GM23338 (cell line): ENCODE data around the gene USP31. TPM values are rescaled to one million over a fixed set of nuclear protein-coding genes. Genes with fewer than 3 reads are reported as not detected.

Experiments used
- ATAC-seq: fragments of 200-7000 bp; cut with Tn5 transposase; 3 replicates; pipeline ENCODE4 v1.9.1; 2020
- DNase-seq: peaks from one replicate; pipeline ENCODE4 v3.0.0-alpha.2; 2015; ENCODE audit warnings: low spot score
- H2AFZ ChIP-seq: fragments of 200-600 bp; sonication (generic); 2 replicates; pipeline ENCODE4 v1.8.0; 2016; ENCODE audit warnings: antibody characterized with exemption, mild to moderate bottlenecking, moderate library complexity
- H3F3A ChIP-seq: fragments of 200-600 bp; sonication (generic); replicated peaks from 2 replicates; pipeline ENCODE4 v1.8.0; 2017; ENCODE audit warnings: antibody characterized with exemption, mixed run types, low read depth
- H3K27ac ChIP-seq: fragments of 200-600 bp; sonication (generic); 2 replicates; pipeline ENCODE4 v1.6.1; 2016; ENCODE audit warnings: low read depth
- H3K27me3 ChIP-seq: fragments of 200-600 bp; sonication (generic); 2 replicates; pipeline ENCODE4 v1.8.0; 2016; ENCODE audit warnings: mild to moderate bottlenecking, mixed run types, moderate library complexity; ENCODE audit not compliant: insufficient read depth
- H3K36me3 ChIP-seq: fragments of 200-600 bp; sonication (generic); 2 replicates; pipeline ENCODE4 v1.8.0; 2016; ENCODE audit warnings: mild to moderate bottlenecking; ENCODE audit not compliant: insufficient read depth
- H3K4me1 ChIP-seq: fragments of 200-600 bp; sonication (generic); 2 replicates; pipeline ENCODE4 v1.8.0; 2016; ENCODE audit warnings: mild to moderate bottlenecking, moderate library complexity; ENCODE audit not compliant: insufficient read depth
- H3K4me2 ChIP-seq: fragments of 200-600 bp; sonication (generic); 2 replicates; pipeline ENCODE4 v1.7.1; 2017; ENCODE audit warnings: mixed run types
- H3K4me3 ChIP-seq: fragments of 200-600 bp; sonication (generic); 2 replicates; pipeline ENCODE4 v1.6.1; 2016; ENCODE audit warnings: mixed run types
- H3K79me2 ChIP-seq: fragments of 200-600 bp; sonication (generic); replicated peaks from 2 replicates; pipeline ENCODE4 v1.8.0; 2017; ENCODE audit warnings: mild to moderate bottlenecking; ENCODE audit not compliant: insufficient read depth
- H3K9me2 ChIP-seq: fragments of 200-600 bp; sonication (generic); 2 replicates; pipeline ENCODE4 v1.8.0; 2017; ENCODE audit not compliant: insufficient read depth
- H4K20me1 ChIP-seq: fragments of 200-600 bp; sonication (generic); replicated peaks from 2 replicates; pipeline ENCODE4 v1.8.0; 2017; ENCODE audit warnings: mild to moderate bottlenecking; ENCODE audit not compliant: insufficient read depth
- H3K27ac Mint-ChIP-seq: 2 replicates; pipeline ENCODE4 v1.8.0; 2020; ENCODE audit warnings: inconsistent platforms, mild to moderate bottlenecking, moderate library complexity, mixed read lengths
- H3K27me3 Mint-ChIP-seq: 3 replicates; pipeline ENCODE4 v1.8.0; 2022; ENCODE audit warnings: low read depth, mild to moderate bottlenecking, moderate library complexity, mixed read lengths, inconsistent platforms; ENCODE audit not compliant: insufficient read depth, poor library complexity
- H3K36me3 Mint-ChIP-seq: 3 replicates; pipeline ENCODE4 v1.8.0; 2021; ENCODE audit warnings: low read depth, mild to moderate bottlenecking, inconsistent platforms, moderate library complexity, mixed read lengths
- H3K4me1 Mint-ChIP-seq: 3 replicates; pipeline ENCODE4 v1.8.0; 2020; ENCODE audit warnings: mild to moderate bottlenecking, inconsistent platforms, mixed read lengths
- H3K4me3 Mint-ChIP-seq: 3 replicates; pipeline ENCODE4 v1.8.0; 2021; ENCODE audit warnings: moderate library complexity, mild to moderate bottlenecking, inconsistent platforms, mixed read lengths
- H3K9me3 Mint-ChIP-seq: 3 replicates; pipeline ENCODE4 v1.8.0; 2020; ENCODE audit warnings: moderate library complexity, mild to moderate bottlenecking, inconsistent platforms, mixed read lengths
- CREB1 ChIP-seq: fragments of 250-450 bp; sonication (Bioruptor Pico); IDR thresholded peaks from 2 replicates; pipeline ENCODE4 v1.5.0; 2020; ENCODE audit warnings: low read depth, mild to moderate bottlenecking, moderate library complexity
- ETS1 ChIP-seq: IDR thresholded peaks from 2 replicates; pipeline ENCODE4 v1.6.1; 2016; ENCODE audit warnings: antibody characterized with exemption
- EZH2 ChIP-seq: fragments of 200-600 bp; sonication (generic); IDR thresholded peaks from one replicate; pipeline ENCODE4 v1.8.0; 2017; ENCODE audit warnings: antibody characterized with exemption, mild to moderate bottlenecking, low read depth; ENCODE audit not compliant: unreplicated experiment
- EZH2phosphoT487 ChIP-seq: fragments of 200-600 bp; sonication (generic); IDR thresholded peaks from one replicate; pipeline ENCODE4 v1.8.1; 2018; ENCODE audit warnings: antibody characterized with exemption; ENCODE audit not compliant: unreplicated experiment
- JUNB ChIP-seq: IDR thresholded peaks from one replicate; pipeline ENCODE4 v1.6.1; 2016; ENCODE audit warnings: antibody characterized with exemption; ENCODE audit not compliant: unreplicated experiment
- NANOG ChIP-seq: IDR thresholded peaks from 2 replicates; pipeline ENCODE4 v1.6.1; 2016; ENCODE audit warnings: antibody characterized with exemption, borderline replicate concordance
- POLR2AphosphoS5 ChIP-seq: IDR thresholded peaks from 2 replicates; pipeline ENCODE4 v1.6.1; 2016; ENCODE audit warnings: antibody characterized with exemption, low read depth
- STAT1 ChIP-seq: IDR thresholded peaks from one replicate; pipeline ENCODE4 v1.6.1; 2016; ENCODE audit warnings: antibody characterized with exemption; ENCODE audit not compliant: unreplicated experiment
- ZNF114 ChIP-seq: fragments of 250-450 bp; sonication (Bioruptor Pico); IDR thresholded peaks from 2 replicates; pipeline ENCODE4 v1.5.0; 2020; ENCODE audit warnings: mild to moderate bottlenecking, moderate library complexity
- ZNF331 ChIP-seq: fragments of 250-450 bp; sonication (Bioruptor Pico); IDR thresholded peaks from 2 replicates; pipeline ENCODE4 v1.5.0; 2020; ENCODE audit warnings: low read depth, mild to moderate bottlenecking, moderate library complexity
- polyA plus RNA-seq: library from polyadenylated mRNA; unstranded; fragments of >200 nt; fragmentation: Nextera tagmentation; extraction: Ambion mirVana; gene quantifications from 2 replicates; pipeline ENCODE4 v1.2.1, GENCODE V29; 2016
- total RNA-seq: library from RNA; depleted of rRNA; stranded (reverse); fragments of >200 nt; shearing (Covaris generic); gene quantifications from 2 replicates; pipeline ENCODE4 v1.2.3, GENCODE V29; 2014
- TF ChIP-seq, protein P1 (sequence below): IDR thresholded peaks from one replicate; pipeline ENCODE4 v1.6.1; 2018; ENCODE audit warnings: antibody characterized with exemption; ENCODE audit not compliant: unreplicated experiment
- TF ChIP-seq, protein P2 (sequence below), 2 experiments: fragments of 200-600 bp in 1 of 2; sonication (generic) in 1 of 2; conservative IDR thresholded peaks; 2 replicates each; pipeline versions ENCODE4 v1.5.1 to v1.6.1; 2016 to 2017; ENCODE audit warnings: antibody characterized with exemption in 2 of 2, low read depth in 2 of 2, mild to moderate bottlenecking in 2 of 2, moderate library complexity in 1 of 2

USP31 gene
- total and polyA plus RNA-seq, 2 experiments from 2014 or later, result 4.3 to 17.9 TPM

DNA sequence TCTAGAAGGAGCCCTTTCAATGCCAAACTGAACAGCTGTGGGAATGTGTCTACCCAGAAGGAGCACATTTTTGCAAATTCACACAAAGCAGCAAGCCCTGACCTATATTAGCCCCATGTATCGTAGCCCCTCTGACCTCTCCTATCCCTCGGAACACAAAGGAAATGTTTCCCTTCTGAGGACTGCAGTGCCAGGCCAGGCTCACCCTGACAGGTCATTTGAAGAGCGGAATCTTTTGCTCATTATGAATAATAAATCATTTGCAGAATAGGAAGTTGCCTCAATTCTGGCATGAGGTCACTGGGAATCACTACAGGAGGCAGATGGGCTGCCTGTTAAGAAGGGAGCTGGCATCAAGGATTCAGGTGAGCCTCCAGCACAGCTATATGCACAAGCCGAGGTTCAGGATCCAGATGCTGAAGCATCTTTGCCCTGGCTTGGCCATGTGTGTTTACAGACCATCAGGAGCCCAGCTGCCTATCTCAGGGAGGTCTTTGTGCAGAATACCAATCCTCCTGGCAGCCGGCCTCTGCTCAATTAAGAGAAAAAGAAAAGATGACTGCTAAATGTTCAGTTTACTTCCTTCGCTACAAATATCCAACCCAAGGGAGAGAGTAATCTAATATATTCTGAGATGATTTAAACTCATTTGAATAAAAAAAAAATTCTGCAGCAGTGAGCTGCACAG lies 119.4 kb downstream of the USP31 start (continued):
- TF ChIP-seq, protein P1, sequence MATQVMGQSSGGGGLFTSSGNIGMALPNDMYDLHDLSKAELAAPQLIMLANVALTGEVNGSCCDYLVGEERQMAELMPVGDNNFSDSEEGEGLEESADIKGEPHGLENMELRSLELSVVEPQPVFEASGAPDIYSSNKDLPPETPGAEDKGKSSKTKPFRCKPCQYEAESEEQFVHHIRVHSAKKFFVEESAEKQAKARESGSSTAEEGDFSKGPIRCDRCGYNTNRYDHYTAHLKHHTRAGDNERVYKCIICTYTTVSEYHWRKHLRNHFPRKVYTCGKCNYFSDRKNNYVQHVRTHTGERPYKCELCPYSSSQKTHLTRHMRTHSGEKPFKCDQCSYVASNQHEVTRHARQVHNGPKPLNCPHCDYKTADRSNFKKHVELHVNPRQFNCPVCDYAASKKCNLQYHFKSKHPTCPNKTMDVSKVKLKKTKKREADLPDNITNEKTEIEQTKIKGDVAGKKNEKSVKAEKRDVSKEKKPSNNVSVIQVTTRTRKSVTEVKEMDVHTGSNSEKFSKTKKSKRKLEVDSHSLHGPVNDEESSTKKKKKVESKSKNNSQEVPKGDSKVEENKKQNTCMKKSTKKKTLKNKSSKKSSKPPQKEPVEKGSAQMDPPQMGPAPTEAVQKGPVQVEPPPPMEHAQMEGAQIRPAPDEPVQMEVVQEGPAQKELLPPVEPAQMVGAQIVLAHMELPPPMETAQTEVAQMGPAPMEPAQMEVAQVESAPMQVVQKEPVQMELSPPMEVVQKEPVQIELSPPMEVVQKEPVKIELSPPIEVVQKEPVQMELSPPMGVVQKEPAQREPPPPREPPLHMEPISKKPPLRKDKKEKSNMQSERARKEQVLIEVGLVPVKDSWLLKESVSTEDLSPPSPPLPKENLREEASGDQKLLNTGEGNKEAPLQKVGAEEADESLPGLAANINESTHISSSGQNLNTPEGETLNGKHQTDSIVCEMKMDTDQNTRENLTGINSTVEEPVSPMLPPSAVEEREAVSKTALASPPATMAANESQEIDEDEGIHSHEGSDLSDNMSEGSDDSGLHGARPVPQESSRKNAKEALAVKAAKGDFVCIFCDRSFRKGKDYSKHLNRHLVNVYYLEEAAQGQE, result no peak
- no peak for TF ChIP-seq STAT1
- TF ChIP-seq, protein P2, sequence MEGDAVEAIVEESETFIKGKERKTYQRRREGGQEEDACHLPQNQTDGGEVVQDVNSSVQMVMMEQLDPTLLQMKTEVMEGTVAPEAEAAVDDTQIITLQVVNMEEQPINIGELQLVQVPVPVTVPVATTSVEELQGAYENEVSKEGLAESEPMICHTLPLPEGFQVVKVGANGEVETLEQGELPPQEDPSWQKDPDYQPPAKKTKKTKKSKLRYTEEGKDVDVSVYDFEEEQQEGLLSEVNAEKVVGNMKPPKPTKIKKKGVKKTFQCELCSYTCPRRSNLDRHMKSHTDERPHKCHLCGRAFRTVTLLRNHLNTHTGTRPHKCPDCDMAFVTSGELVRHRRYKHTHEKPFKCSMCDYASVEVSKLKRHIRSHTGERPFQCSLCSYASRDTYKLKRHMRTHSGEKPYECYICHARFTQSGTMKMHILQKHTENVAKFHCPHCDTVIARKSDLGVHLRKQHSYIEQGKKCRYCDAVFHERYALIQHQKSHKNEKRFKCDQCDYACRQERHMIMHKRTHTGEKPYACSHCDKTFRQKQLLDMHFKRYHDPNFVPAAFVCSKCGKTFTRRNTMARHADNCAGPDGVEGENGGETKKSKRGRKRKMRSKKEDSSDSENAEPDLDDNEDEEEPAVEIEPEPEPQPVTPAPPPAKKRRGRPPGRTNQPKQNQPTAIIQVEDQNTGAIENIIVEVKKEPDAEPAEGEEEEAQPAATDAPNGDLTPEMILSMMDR (conservative IDR thresholded peaks at IDR 0.05; ENCODE audit: low read depth in 2 of 2), result no peak
- TF ChIP-seq EZH2phosphoT487, result no peak
- TF ChIP-seq EZH2, result no peak

GRCh38 chr16:23027386-23027785 lies 121.9 kb downstream of the USP31 start:
- H3K9me3 Mint-ChIP-seq, result no peaks in the 10 kb centered on the region
- H3K27ac ChIP-seq, result no peak overlapping the region
- no peak overlapping the region for H3K4me3 ChIP-seq
- H3K27me3 Mint-ChIP-seq, result peaks cover 2% of the 10 kb centered on the region
- H3K79me2 ChIP-seq, result no peaks in the 10 kb centered on the region
- no peak for TF ChIP-seq ZNF114 (CRISPR knock-in tag)
- TF ChIP-seq, protein P1, result no peak
- TF ChIP-seq NANOG, result no peak
- TF ChIP-seq, protein P2 (conservative IDR thresholded peaks at IDR 0.05; ENCODE audit: low read depth in 2 of 2), result no peak
- no peak for TF ChIP-seq CREB1 (CRISPR knock-in tag)
- no peak for TF ChIP-seq JUNB
- no peak for TF ChIP-seq ZNF331 (CRISPR knock-in tag)
- TF ChIP-seq STAT1, result no peak
- TF ChIP-seq EZH2phosphoT487, result no peak
- no peak for TF ChIP-seq ETS1
- no peak for TF ChIP-seq POLR2AphosphoS5
- TF ChIP-seq EZH2, result no peak
- H2AFZ ChIP-seq, result no peak overlapping the region
- 0 out of 2 replicates have a peak, but pooled peaks cover 5% of the 10 kb centered on the region for H3K4me1 ChIP-seq
- no peaks in the 10 kb centered on the region for H3K36me3 ChIP-seq
- peaks cover 14% of the 10 kb centered on the region for H3K4me1 Mint-ChIP-seq
- DNase-seq, result no peak
- ATAC-seq, result no peak
- no peaks in the 10 kb centered on the region; the same call in 1 of the 2 replicates for H4K20me1 ChIP-seq
- no peak overlapping the region for H3K27ac Mint-ChIP-seq
- H3K4me3 Mint-ChIP-seq, result no peak overlapping the region
- no peaks in the 10 kb centered on the region for H3F3A ChIP-seq
- H3K36me3 Mint-ChIP-seq, result no peaks in the 10 kb centered on the region
- H3K4me2 ChIP-seq, result no peak overlapping the region
- H3K27me3 ChIP-seq, result no peaks in the 10 kb centered on the region
- H3K9me2 ChIP-seq, result 0 out of 2 replicates have a peak, but pooled peaks cover 10% of the 10 kb centered on the region
